HG02623 (cell line): ENCODE data around the gene ITGA3.
A peak's percentile ranks its signal among the peaks of the same experiment; 100 is the strongest.

Source experiments
- ATAC-seq: cut with Tn5 transposase; IDR thresholded peaks from one replicate; pipeline ENCODE4 v1.9.1; 2021; ENCODE audit warnings: moderate library complexity; ENCODE audit not compliant: unreplicated experiment

Gene ITGA3

GRCh38 chr17:50090971-50091917 lies 35.3 kb downstream of the ITGA3 start:
- ATAC-seq: no peak

- no peak for ATAC-seq
Measured at GRCh38 chr17:50091918-50092285, 36.0 kb downstream of the ITGA3 start.

GRCh38 chr17:50093246-50093645 lies 37.3 kb downstream of the ITGA3 start:
- no peak for ATAC-seq

- ATAC-seq: no peak
Measured at GRCh38 chr17:50093807-50094206, 37.9 kb downstream of the ITGA3 start.

- peak; percentile 25 for ATAC-seq
Measured at GRCh38 chr17:50094243-50094752, 38.4 kb downstream of the ITGA3 start.

- ATAC-seq: peak; percentile 82
Measured at GRCh38 chr17:50094753-50095619, 39.1 kb downstream of the ITGA3 start, which contains the start of gene PDK2. TSS of gene PDK2 (plus strand) at chr17:50095351. CDS start at chr17:50095436, 85 bp downstream.

GRCh38 chr17:50095626-50096037 lies 39.7 kb downstream of the ITGA3 start:
- ATAC-seq: no peak

- ATAC-seq: no peak
Measured at GRCh38 chr17:50096092-50096491, 40.2 kb downstream of the ITGA3 start.

GRCh38 chr17:50096758-50097157 lies 40.8 kb downstream of the ITGA3 start:
- no peak for ATAC-seq

GRCh38 chr17:50097455-50097854 lies 41.5 kb downstream of the ITGA3 start:
- ATAC-seq: no peak

- ATAC-seq: no peak
Measured at GRCh38 chr17:50097926-50098325, 42.0 kb downstream of the ITGA3 start.

- no peak for ATAC-seq
Measured at GRCh38 chr17:50098583-50098982, 42.7 kb downstream of the ITGA3 start.

GRCh38 chr17:50099003-50099402 lies 43.1 kb downstream of the ITGA3 start:
- no peak for ATAC-seq

- no peak for ATAC-seq
Measured at GRCh38 chr17:50100480-50100883, 44.6 kb downstream of the ITGA3 start.

GRCh38 chr17:50100921-50101345 lies 45.0 kb downstream of the ITGA3 start:
- no peak for ATAC-seq

GRCh38 chr17:50101346-50102163 lies 45.6 kb downstream of the ITGA3 start:
- no peak for ATAC-seq

GRCh38 chr17:50102164-50102991 lies 46.5 kb downstream of the ITGA3 start:
- no peak for ATAC-seq

- ATAC-seq: no peak
Measured at GRCh38 chr17:50103252-50103651, 47.3 kb downstream of the ITGA3 start.

- no peak for ATAC-seq
Measured at GRCh38 chr17:50103941-50104340, 48.0 kb downstream of the ITGA3 start.

- ATAC-seq: no peak
Measured at GRCh38 chr17:50105811-50106210, 49.9 kb downstream of the ITGA3 start.
